NCI-H748 (cell line): ENCODE data around the gene SLC34A3.
"Not testable (repeated sequence)": the region's sequence is repeated elsewhere in the genome, so short reads cannot be mapped to it uniquely, and the experiment has no call there.

ENCODE experiments used
- DNase-seq: peaks from one replicate; lab custom pipeline; 2025; ENCODE audit not compliant: unreplicated experiment; lab: John Stamatoyannopoulos, UW

SLC34A3 gene

GRCh38 chr9:137228968-137229896 is 1.5 kb upstream of the SLC34A3 start:
- no peak for DNase-seq

GRCh38 chr9:137229903-137230704 is 597 bp upstream of the SLC34A3 start:
- DNase-seq, result no peak

GRCh38 chr9:137231372-137232039 is 805 bp downstream of the SLC34A3 start:
- DNase-seq, result no peak

- DNase-seq, result no peak
Measured at GRCh38 chr9:137232101-137232500, 1.4 kb downstream of the SLC34A3 start.

GRCh38 chr9:137232510-137232909 is 1.8 kb downstream of the SLC34A3 start:
- DNase-seq, result no peak

- no peak for DNase-seq
Measured at GRCh38 chr9:137233143-137233980, 2.7 kb downstream of the SLC34A3 start.

- DNase-seq, result no peak
Measured at GRCh38 chr9:137234055-137234697, 3.5 kb downstream of the SLC34A3 start.

- DNase-seq, result no peak
Measured at GRCh38 chr9:137234758-137235423, 4.2 kb downstream of the SLC34A3 start.

- DNase-seq, result peak; percentile 39
Measured at GRCh38 chr9:137235424-137236237, 4.9 kb downstream of the SLC34A3 start.

- DNase-seq, result peak; percentile 90
Measured at GRCh38 chr9:137236238-137236935, 5.7 kb downstream of the SLC34A3 start.

GRCh38 chr9:137236936-137237421 is 6.3 kb downstream of the SLC34A3 start:
- no peak for DNase-seq

- peak; percentile 76 for DNase-seq
Measured at GRCh38 chr9:137237759-137238726, 7.3 kb downstream of the SLC34A3 start.

GRCh38 chr9:137239541-137240200 is 9.0 kb downstream of the SLC34A3 start:
- not testable (repeated sequence) for DNase-seq

- peak; percentile 86 for DNase-seq
Measured at GRCh38 chr9:137240318-137240840, 9.7 kb downstream of the SLC34A3 start.

GRCh38 chr9:137240841-137241489 is 10.3 kb downstream of the SLC34A3 start, which contains the start of gene TUBB4B:
TSS of gene TUBB4B (plus strand) at chr9:137241287. CDS start at chr9:137241361, 74 bp downstream.
- DNase-seq, result peak; percentile 100
